Vagina (tissue), 2 donors: ENCODE measurements around the gene SIRT1.

ENCODE experiments used
- POLR2A ChIP-seq, 2 donors: fragments of 450-650 bp; IDR thresholded peaks; one replicate each; pipeline ENCODE4 v1.6.1; 2017; ENCODE audit warnings: antibody characterized with exemption in 2 of 2, mild to moderate bottlenecking in 2 of 2, moderate library complexity in 2 of 2
- TF ChIP-seq, protein P1 (sequence below), 3 experiments: fragments of 450-650 bp in 2 of 3; fragments of 200-600 bp in 1 of 3; sonication (generic) in 1 of 3; IDR thresholded peaks; one replicate each; pipeline ENCODE4 v1.5.1; 2017 to 2019; ENCODE audit warnings: antibody characterized with exemption in 3 of 3, mild to moderate bottlenecking in 2 of 3, moderate library complexity in 2 of 3

DNA sequence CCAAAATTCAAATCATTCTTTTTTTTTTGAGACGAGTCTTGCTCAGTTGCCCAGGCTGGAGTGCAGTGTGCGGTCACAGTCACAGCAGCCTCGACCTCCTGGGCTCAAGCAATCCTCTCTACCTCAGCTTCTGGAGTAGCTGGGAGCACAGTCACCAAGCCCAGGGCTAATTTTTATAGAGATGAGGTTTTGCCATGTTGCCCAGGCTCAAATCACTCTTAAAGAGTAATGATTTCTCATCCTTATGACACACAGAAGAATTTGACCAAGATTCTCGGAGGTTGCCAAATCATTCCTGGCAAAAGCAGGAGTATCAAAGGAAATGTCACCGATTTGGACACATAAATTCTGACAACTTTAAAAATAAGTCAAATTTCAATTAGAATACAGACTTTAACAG is 39.1 kb downstream of the SIRT1 start:
- TF ChIP-seq, protein P1, sequence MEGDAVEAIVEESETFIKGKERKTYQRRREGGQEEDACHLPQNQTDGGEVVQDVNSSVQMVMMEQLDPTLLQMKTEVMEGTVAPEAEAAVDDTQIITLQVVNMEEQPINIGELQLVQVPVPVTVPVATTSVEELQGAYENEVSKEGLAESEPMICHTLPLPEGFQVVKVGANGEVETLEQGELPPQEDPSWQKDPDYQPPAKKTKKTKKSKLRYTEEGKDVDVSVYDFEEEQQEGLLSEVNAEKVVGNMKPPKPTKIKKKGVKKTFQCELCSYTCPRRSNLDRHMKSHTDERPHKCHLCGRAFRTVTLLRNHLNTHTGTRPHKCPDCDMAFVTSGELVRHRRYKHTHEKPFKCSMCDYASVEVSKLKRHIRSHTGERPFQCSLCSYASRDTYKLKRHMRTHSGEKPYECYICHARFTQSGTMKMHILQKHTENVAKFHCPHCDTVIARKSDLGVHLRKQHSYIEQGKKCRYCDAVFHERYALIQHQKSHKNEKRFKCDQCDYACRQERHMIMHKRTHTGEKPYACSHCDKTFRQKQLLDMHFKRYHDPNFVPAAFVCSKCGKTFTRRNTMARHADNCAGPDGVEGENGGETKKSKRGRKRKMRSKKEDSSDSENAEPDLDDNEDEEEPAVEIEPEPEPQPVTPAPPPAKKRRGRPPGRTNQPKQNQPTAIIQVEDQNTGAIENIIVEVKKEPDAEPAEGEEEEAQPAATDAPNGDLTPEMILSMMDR (IDR thresholded peaks at IDR 0.05), result no peak
- TF ChIP-seq POLR2A (IDR thresholded peaks at IDR 0.05), result no peak
